B cell (primary cell): Measurements from ENCODE around the gene DYTN.

ENCODE experiments used
- CTCF ChIP-seq: fragments of 200-600 bp; IDR thresholded peaks from one replicate; pipeline ENCODE4 v1.8.0; 2022; ENCODE audit warnings: antibody characterized with exemption, mild to moderate bottlenecking
- EZH2 ChIP-seq: IDR thresholded peaks from 2 replicates; pipeline ENCODE4 v1.6.1; 2012; ENCODE audit warnings: borderline replicate concordance, low read depth, mild to moderate bottlenecking, moderate library complexity, low read length; ENCODE audit not compliant: insufficient read depth, poor library complexity, severe bottlenecking

- no peak for TF ChIP-seq CTCF
- TF ChIP-seq EZH2 = no peak
Observed at GRCh38 chr2:206756816-206757215, 38.6 kb upstream of the DYTN start.
